IMR-90 (cell line): ENCODE results near the gene KIAA1614. TPM values are rescaled to one million over a fixed set of nuclear protein-coding genes. Genes with fewer than 3 reads are reported as not detected.

Experiments
- ATAC-seq: fragments of 200-7000 bp; cut with Tn5 transposase; 2 replicates; pipeline ENCODE4 v1.9.1; 2020; ENCODE audit warnings: low read depth, mild to moderate bottlenecking, moderate library complexity
- BruUV-seq: library from RNA; stranded (reverse); fragments of 400-500 nt; replicated peaks from 2 replicates; lab custom pipeline; 2021; lab: Mats Ljungman, UMichigan
- CTCF ChIA-PET: fragments of 300-600 bp; formaldehyde crosslinking; extraction: SDS; loops from one replicate; lab custom pipeline; 2021; ENCODE audit warnings: antibody characterized with exemption; lab: Yijun Ruan, JAX
- POLR2A ChIA-PET: fragments of 300-600 bp; sonication (Branson Sonifier 250); formaldehyde crosslinking; loops from one replicate; lab custom pipeline; 2022; ENCODE audit warnings: antibody characterized with exemption; ENCODE audit not compliant: unreplicated experiment; lab: Charles Lee
- DNase-seq: peaks from one replicate; pipeline ENCODE4 v3.0.0; 2013
- H2AFZ ChIP-seq: replicated peaks from 2 replicates; pipeline ENCODE3; 2013; ENCODE audit warnings: low read length, mild to moderate bottlenecking; ENCODE audit not compliant: poor library complexity
- H2AK5ac ChIP-seq: 2 replicates; pipeline ENCODE4 v1.6.1; 2013; ENCODE audit warnings: low read depth, low read length, inconsistent platforms
- H2AK9ac ChIP-seq: replicated peaks from 2 replicates; pipeline ENCODE3; 2013; ENCODE audit warnings: mild to moderate bottlenecking, low read depth, low read length, moderate library complexity; ENCODE audit not compliant: poor library complexity
- H2BK120ac ChIP-seq: 2 replicates; pipeline ENCODE4 v1.6.1; 2013; ENCODE audit warnings: low read depth, low read length, inconsistent platforms
- H2BK15ac ChIP-seq: 3 replicates; pipeline ENCODE4 v1.6.1; 2013; ENCODE audit warnings: low read depth, low read length, inconsistent platforms
- H2BK20ac ChIP-seq: 2 replicates; pipeline ENCODE4 v1.6.1; 2013; ENCODE audit warnings: low read depth, mild to moderate bottlenecking, inconsistent platforms, low read length, moderate library complexity
- H2BK5ac ChIP-seq: 2 replicates; pipeline ENCODE4 v1.6.1; 2013; ENCODE audit warnings: mild to moderate bottlenecking, low read depth, low read length, inconsistent platforms; ENCODE audit not compliant: poor library complexity, severe bottlenecking
- H3K14ac ChIP-seq: replicated peaks from 2 replicates; pipeline ENCODE4 v1.6.1; 2013; ENCODE audit warnings: low read depth, low read length, inconsistent platforms
- H3K18ac ChIP-seq: 2 replicates; pipeline ENCODE4 v1.6.1; 2013; ENCODE audit warnings: low read depth, low read length, control low read depth
- H3K23ac ChIP-seq: 2 replicates; pipeline ENCODE4 v1.6.1; 2013; ENCODE audit warnings: low read depth, low read length, inconsistent platforms
- H3K27ac ChIP-seq: 2 replicates; pipeline ENCODE4 v1.5.1; 2013; ENCODE audit warnings: mild to moderate bottlenecking, control low read depth, low read length; ENCODE audit not compliant: insufficient read depth
- H3K27me3 ChIP-seq: 2 replicates; pipeline ENCODE4 v1.6.1; 2013; ENCODE audit warnings: low read length; ENCODE audit not compliant: control insufficient read depth, insufficient read depth
- H3K36me3 ChIP-seq: 2 replicates; pipeline ENCODE4 v1.6.1; 2013; ENCODE audit warnings: low read length, mixed read lengths; ENCODE audit not compliant: control insufficient read depth, insufficient read depth
- H3K4ac ChIP-seq: 2 replicates; pipeline ENCODE4 v1.6.1; 2013; ENCODE audit warnings: low read depth, low read length, inconsistent platforms
- H3K4me1 ChIP-seq: 2 replicates; pipeline ENCODE4 v1.6.1; 2013; ENCODE audit warnings: low read length, mixed read lengths; ENCODE audit not compliant: control insufficient read depth, insufficient read depth
- H3K4me2 ChIP-seq: 2 replicates; pipeline ENCODE4 v1.6.1; 2013; ENCODE audit warnings: low read depth, mild to moderate bottlenecking, control low read depth, low read length, moderate library complexity
- H3K4me3 ChIP-seq: 2 replicates; pipeline ENCODE4 v1.5.1; 2013; ENCODE audit warnings: low read depth, mild to moderate bottlenecking, control low read depth, low read length, moderate library complexity; ENCODE audit not compliant: insufficient read depth
- H3K56ac ChIP-seq: 2 replicates; pipeline ENCODE4 v1.6.1; 2013; ENCODE audit warnings: low read length, inconsistent platforms; ENCODE audit not compliant: insufficient read depth; ENCODE audit errors: extremely low read depth
- H3K79me1 ChIP-seq, 2 experiments: 2 replicates each; pipeline ENCODE4 v1.6.1; 2013; ENCODE audit warnings: low read length in 2 of 2, inconsistent platforms in 1 of 2, low read depth in 1 of 2
- H3K9ac ChIP-seq: 2 replicates; pipeline ENCODE4 v1.6.1; 2013; ENCODE audit warnings: low read depth, low read length, control low read depth
- H3K9me1 ChIP-seq: 2 replicates; pipeline ENCODE4 v1.6.1; 2013; ENCODE audit warnings: low read length, inconsistent platforms; ENCODE audit not compliant: insufficient read depth
- H3K9me3 ChIP-seq: 2 replicates; pipeline ENCODE4 v1.6.1; 2013; ENCODE audit warnings: low read length; ENCODE audit not compliant: control insufficient read depth, insufficient read depth
- H4K20me1 ChIP-seq: 2 replicates; pipeline ENCODE4 v1.6.1; 2013; ENCODE audit warnings: low read length, inconsistent platforms; ENCODE audit not compliant: insufficient read depth
- H4K5ac ChIP-seq: 2 replicates; pipeline ENCODE4 v1.6.1; 2013; ENCODE audit warnings: mild to moderate bottlenecking, low read depth, low read length, control low read depth
- H4K8ac ChIP-seq, 2 experiments: 2 replicates each; pipeline ENCODE4 v1.6.1; 2013; ENCODE audit warnings: low read depth in 2 of 2, low read length in 2 of 2, control low read depth in 1 of 2, inconsistent platforms in 1 of 2
- H4K91ac ChIP-seq: 2 replicates; pipeline ENCODE4 v1.6.1; 2013; ENCODE audit warnings: low read depth, low read length, inconsistent platforms; ENCODE audit not compliant: insufficient read depth
- BHLHE40 ChIP-seq: fragments of 150-350 bp; IDR thresholded peaks from 2 replicates; pipeline ENCODE4 v1.6.1; 2016; ENCODE audit warnings: mild to moderate bottlenecking, low read depth, low read length
- FOS ChIP-seq: fragments of 150-350 bp; IDR thresholded peaks from 2 replicates; pipeline ENCODE4 v1.6.1; 2016; ENCODE audit warnings: low read depth, low read length
- MAFK ChIP-seq: IDR thresholded peaks from 2 replicates; pipeline ENCODE4 v1.6.1; 2012; ENCODE audit warnings: low read depth, low read length, improper control_type of control experiment
- MAZ ChIP-seq: IDR thresholded peaks from 2 replicates; pipeline ENCODE4 v1.6.1; 2012; ENCODE audit warnings: low read depth, mild to moderate bottlenecking, low read length, improper control_type of control experiment, moderate library complexity, borderline replicate concordance
- MXI1 ChIP-seq: IDR thresholded peaks from 2 replicates; pipeline ENCODE4 v1.6.1; 2012; ENCODE audit warnings: low read depth, mild to moderate bottlenecking, low read length, moderate library complexity, borderline replicate concordance
- NFE2L2 ChIP-seq: fragments of 150-350 bp; IDR thresholded peaks from 2 replicates; pipeline ENCODE4 v1.6.1; 2016; ENCODE audit warnings: low read depth, mild to moderate bottlenecking, low read length
- RAD21 ChIP-seq: IDR thresholded peaks from 2 replicates; pipeline ENCODE4 v1.6.1; 2012; ENCODE audit warnings: low read length, improper control_type of control experiment
- RCOR1 ChIP-seq: IDR thresholded peaks from 2 replicates; pipeline ENCODE4 v1.6.1; 2012; ENCODE audit warnings: mild to moderate bottlenecking, low read length, improper control_type of control experiment; ENCODE audit not compliant: insufficient replicate concordance
- SMC3 ChIP-seq: fragments of 150-350 bp; IDR thresholded peaks from 2 replicates; pipeline ENCODE4 v1.6.1; 2016; ENCODE audit warnings: low read depth, mild to moderate bottlenecking, antibody characterized with exemption, low read length, moderate library complexity
- WGBS, 2 experiments: methylation state at CpG; one replicate each; pipeline versions ENCODE4 v1.1.5 to v1.1.7; 2013; ENCODE audit warnings: missing lambda C conversion rate in 2 of 2; ENCODE audit not compliant: insufficient read length in 1 of 2; ENCODE audit errors: extremely low coverage in 2 of 2; 5-methylcytosine and 5-hydroxymethylcytosine counted together
- dilution Hi-C: fragments of 300-500 bp; cut with HindIII; formaldehyde crosslinking; loops from one replicate; pipeline ENCODE4 v1.14.3; 2018; ENCODE audit warnings: low sequenced_read_pairs; ENCODE audit not compliant: unreplicated experiment
- in situ Hi-C: fragments of 300-500 bp; cut with MboI; formaldehyde crosslinking; loops from 3 replicates; pipeline ENCODE4 v1.14.3; 2019; ENCODE audit warnings: low sequenced_read_pairs, inconsistent platforms, mixed read lengths
- intact Hi-C: fragments of 100-400 bp; cut with micrococcal nuclease; formaldehyde crosslinking; loops from 2 replicates; pipeline ENCODE4 v1.10.0; 2022
- polyA plus RNA-seq, 3 experiments: library from polyadenylated mRNA; depleted of rRNA; stranded (reverse); fragments of >200 nt; gene quantifications; 2 replicates each; pipeline ENCODE4 v1.2.3, GENCODE V29; 2012; ENCODE audit warnings: low replicate concordance in 1 of 3
- total RNA-seq: library from RNA; depleted of rRNA; stranded (reverse); fragments of >200 nt; gene quantifications from 2 replicates; pipeline ENCODE4 v1.2.3, GENCODE V29; 2012
- TF ChIP-seq, protein P1 (sequence below): fragments of 150-350 bp; IDR thresholded peaks from 2 replicates; pipeline ENCODE4 v1.6.1; 2016; ENCODE audit warnings: low read depth, mild to moderate bottlenecking, low read length, moderate library complexity, borderline replicate concordance
- TF ChIP-seq, protein P2 (sequence below): fragments of 150-350 bp; IDR thresholded peaks from 2 replicates; pipeline ENCODE4 v1.6.1; 2017; ENCODE audit warnings: mild to moderate bottlenecking, antibody characterized with exemption, low read length, low read depth

The KIAA1614 gene
- total and polyA plus RNA-seq, 2 of the 4 experiments (the other 2 are of a cell fraction), result 1.8 to 3.5 TPM

DNA sequence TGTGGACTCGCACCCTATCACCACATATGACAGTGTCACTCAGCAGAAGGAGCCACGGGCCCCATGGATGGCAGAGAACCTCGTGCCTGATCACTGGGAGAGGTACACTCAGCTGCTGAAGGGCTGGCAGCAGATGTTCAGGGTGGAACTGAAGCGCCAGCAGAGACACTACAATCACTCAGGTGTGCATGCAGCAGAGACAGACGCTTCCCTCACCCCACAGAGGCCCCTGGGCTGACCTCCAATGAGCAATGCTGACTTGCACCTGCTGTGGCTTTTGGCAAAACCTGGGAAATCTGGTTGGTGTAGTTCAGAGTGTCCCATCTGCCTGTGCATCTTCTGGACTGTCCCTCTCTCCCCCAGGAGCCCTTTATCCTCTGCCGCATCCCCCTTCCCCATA, 51.9 kb downstream of the KIAA1614 start:
- H2AK5ac ChIP-seq, result no peak overlapping the region
- no peak overlapping the region for H3K23ac ChIP-seq
- peaks cover 14 to 52% of the 10 kb centered on the region in 2 experiments; a peak in 3 of 4 replicates for H3K79me1 ChIP-seq
- ATAC-seq (no peak), DNase-seq (no peak)
- no peak overlapping the region for H3K56ac ChIP-seq
- no peak overlapping the region for H3K4me2 ChIP-seq
- no TSS peak for BruUV-seq
- no peak overlapping the region for H2BK20ac ChIP-seq
- peaks cover 19% of the 10 kb centered on the region for H3K36me3 ChIP-seq
- CTCF ChIA-PET, result no interaction called here
- H2BK15ac ChIP-seq, result no peak overlapping the region
- H3K4me3 ChIP-seq, result no peak overlapping the region
- H3K9me3 ChIP-seq, result no peaks in the 10 kb centered on the region
- no peak overlapping the region for H2AK9ac ChIP-seq
- in situ Hi-C loops, result no loop called here
- POLR2A ChIA-PET, result no interaction called here
- no peaks in the 10 kb centered on the region for H3K4me1 ChIP-seq
- H4K8ac ChIP-seq, result no peak overlapping the region
- peaks cover 7% of the 10 kb centered on the region; the same call in 1 of the 2 replicates for H3K9me1 ChIP-seq
- no peak overlapping the region for H3K27ac ChIP-seq
- no peak overlapping the region for H4K5ac ChIP-seq
- H2BK120ac ChIP-seq, result no peak overlapping the region
- no peak for TF ChIP-seq MAZ
- TF ChIP-seq MXI1, result no peak
- no peak for TF ChIP-seq SMC3
- no peak for TF ChIP-seq RAD21
- TF ChIP-seq FOS, result no peak
- TF ChIP-seq BHLHE40, result no peak
- TF ChIP-seq MAFK, result no peak
- TF ChIP-seq, protein P1, sequence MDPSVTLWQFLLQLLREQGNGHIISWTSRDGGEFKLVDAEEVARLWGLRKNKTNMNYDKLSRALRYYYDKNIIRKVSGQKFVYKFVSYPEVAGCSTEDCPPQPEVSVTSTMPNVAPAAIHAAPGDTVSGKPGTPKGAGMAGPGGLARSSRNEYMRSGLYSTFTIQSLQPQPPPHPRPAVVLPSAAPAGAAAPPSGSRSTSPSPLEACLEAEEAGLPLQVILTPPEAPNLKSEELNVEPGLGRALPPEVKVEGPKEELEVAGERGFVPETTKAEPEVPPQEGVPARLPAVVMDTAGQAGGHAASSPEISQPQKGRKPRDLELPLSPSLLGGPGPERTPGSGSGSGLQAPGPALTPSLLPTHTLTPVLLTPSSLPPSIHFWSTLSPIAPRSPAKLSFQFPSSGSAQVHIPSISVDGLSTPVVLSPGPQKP, result no peak
- TF ChIP-seq NFE2L2, result no peak
- TF ChIP-seq, protein P2, sequence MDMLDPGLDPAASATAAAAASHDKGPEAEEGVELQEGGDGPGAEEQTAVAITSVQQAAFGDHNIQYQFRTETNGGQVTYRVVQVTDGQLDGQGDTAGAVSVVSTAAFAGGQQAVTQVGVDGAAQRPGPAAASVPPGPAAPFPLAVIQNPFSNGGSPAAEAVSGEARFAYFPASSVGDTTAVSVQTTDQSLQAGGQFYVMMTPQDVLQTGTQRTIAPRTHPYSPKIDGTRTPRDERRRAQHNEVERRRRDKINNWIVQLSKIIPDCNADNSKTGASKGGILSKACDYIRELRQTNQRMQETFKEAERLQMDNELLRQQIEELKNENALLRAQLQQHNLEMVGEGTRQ, result no peak
- no peak for TF ChIP-seq RCOR1
- no peak overlapping the region for H3K4ac ChIP-seq
- H2BK5ac ChIP-seq, result no peak overlapping the region
- H3K14ac ChIP-seq, result no peak overlapping the region
- dilution Hi-C loops, result no loop called here
- WGBS, 2 experiments, result 80% methylated on average over 2 of the region's 6 CpGs; no CpG with 5 or more reads in 1 of the 2 experiments
- no peak overlapping the region for H4K91ac ChIP-seq
- H4K20me1 ChIP-seq, result peaks cover 9% of the 10 kb centered on the region; the same call in 1 of the 2 replicates
- no peaks in the 10 kb centered on the region for H3K27me3 ChIP-seq
- no peak overlapping the region for H3K18ac ChIP-seq
- intact Hi-C loops, result no loop called here
- no peak overlapping the region for H3K9ac ChIP-seq
- H2AFZ ChIP-seq, result no peak overlapping the region
